Measurements from ENCODE around the gene EMD.

The EMD gene

GRCh38 chrX:154373340-154374306 is 5.5 kb upstream of the EMD start:
- peak overlapping the region; percentile 55 for H3K4me3 ChIP-seq (replicated peaks; ENCODE audit: low read depth, low read length)
- peak; percentile 47 for TF ChIP-seq CTCF (IDR thresholded peaks at IDR 0.05; ENCODE audit: low read length, missing control alignments)
- DNase-seq (ENCODE audit: low read depth), result peak; percentile 84

GRCh38 chrX:154374313-154375155 is 4.6 kb upstream of the EMD start, which contains the start of gene FLNA:
Gene FLNA (minus strand): TSS chrX:154374634. CDS start chrX:154371245, 3,389 bp downstream.
- DNase-seq (ENCODE audit: low read depth), result no peak
- peak within 1 kb of the TSS; percentile 55 for H3K4me3 ChIP-seq (replicated peaks; ENCODE audit: low read depth, low read length)
- TF ChIP-seq CTCF (IDR thresholded peaks at IDR 0.05; ENCODE audit: low read length, missing control alignments), result no peak

- no peak for TF ChIP-seq CTCF (IDR thresholded peaks at IDR 0.05; ENCODE audit: low read length, missing control alignments)
- peak overlapping the region; percentile 32 for H3K4me3 ChIP-seq (replicated peaks; ENCODE audit: low read depth, low read length)
- no peak for DNase-seq (ENCODE audit: low read depth)
These were observed 4.0 kb upstream of the EMD start for GRCh38 chrX:154375156-154375504.

GRCh38 chrX:154376774-154377173 is 2.3 kb upstream of the EMD start:
- no peak for TF ChIP-seq CTCF (IDR thresholded peaks at IDR 0.05; ENCODE audit: low read length, missing control alignments)
- no peak overlapping the region for H3K4me3 ChIP-seq (replicated peaks; ENCODE audit: low read depth, low read length)
- DNase-seq (ENCODE audit: low read depth), result peak; percentile 44

- no peak for TF ChIP-seq CTCF (IDR thresholded peaks at IDR 0.05; ENCODE audit: low read length, missing control alignments)
- peak overlapping the region; percentile 43 for H3K4me3 ChIP-seq (replicated peaks; ENCODE audit: low read depth, low read length)
- DNase-seq (ENCODE audit: low read depth), result peak; percentile 54
These were observed 866 bp upstream of the EMD start for GRCh38 chrX:154378059-154378798.

- DNase-seq (ENCODE audit: low read depth), result no peak
- TF ChIP-seq CTCF (IDR thresholded peaks at IDR 0.05; ENCODE audit: low read length, missing control alignments), result no peak
- peak overlapping the region; percentile 70 for H3K4me3 ChIP-seq (replicated peaks; ENCODE audit: low read depth, low read length)
These were observed 465 bp downstream of the EMD start for GRCh38 chrX:154379569-154379951.

Measured in fibroblast of pulmonary artery (primary cell).